Omental fat pad (tissue), 4 donors: ENCODE measurements around the gene CNTN4. TPM values are rescaled to one million over a fixed set of nuclear protein-coding genes. Genes with fewer than 3 reads are reported as not detected.

Source experiments
- ATAC-seq: fragments of 150-250 bp; one replicate; pipeline ENCODE4 v1.9.1; 2016; ENCODE audit warnings: mild to moderate bottlenecking, moderate library complexity; ENCODE audit not compliant: low FRiP score
- DNase-seq: peaks from one replicate; pipeline ENCODE4 v3.0.0-alpha.2; 2019; ENCODE audit warnings: low spot score
- CTCF ChIP-seq, 3 donors: fragments of 450-650 bp; IDR thresholded peaks; one replicate each; pipeline ENCODE4 v1.5.1; 2016 to 2017; ENCODE audit warnings: antibody characterized with exemption in 3 of 3, mild to moderate bottlenecking in 3 of 3, moderate library complexity in 2 of 3
- total RNA-seq, 4 donors: library from RNA; depleted of rRNA; stranded (reverse); fragments of >200 nt; gene quantifications; one replicate each; pipeline ENCODE4 v1.1.0, GENCODE V29; 2016

The CNTN4 gene
- total RNA-seq, 4 donors from 2014 or later: 2.6 to 9.5 (median 7.2) TPM

DNA sequence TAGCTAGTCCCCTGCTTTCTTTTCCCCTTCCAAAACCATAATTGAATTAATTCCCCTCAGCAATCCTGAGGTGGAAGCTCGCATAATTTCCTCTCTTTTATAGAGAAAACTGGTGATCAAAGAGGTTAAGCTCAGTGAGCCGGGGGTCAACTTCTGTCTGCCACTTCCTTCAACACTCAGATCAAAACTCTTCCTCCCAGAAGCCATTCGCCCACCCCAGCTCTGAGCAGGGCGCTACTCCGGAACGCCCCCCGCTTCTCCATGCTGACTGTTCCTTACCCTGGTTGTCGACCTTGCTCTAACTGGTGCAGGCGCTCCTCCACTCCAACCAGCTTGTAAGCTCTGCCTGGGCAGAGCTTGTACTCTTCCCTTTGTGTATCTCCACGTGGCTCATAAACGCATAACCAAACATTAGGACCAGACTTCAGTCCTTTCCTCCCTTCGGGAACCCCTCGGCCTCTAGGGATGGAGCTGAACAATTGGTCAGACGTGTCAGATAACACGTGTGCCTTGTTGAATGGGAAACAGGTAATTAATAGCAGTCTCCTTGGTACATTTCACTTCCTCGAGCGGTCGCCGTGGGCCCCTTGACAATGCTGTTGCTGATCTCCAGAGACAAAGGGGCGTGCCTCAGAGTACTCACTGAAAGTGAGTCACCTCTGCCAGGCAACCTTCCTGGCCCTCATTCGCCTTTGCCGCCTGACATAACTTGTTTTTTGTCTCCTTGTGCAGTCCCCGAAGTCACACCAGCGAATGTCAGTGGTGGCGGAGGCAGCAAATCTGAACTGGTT, 939.7 kb downstream of the CNTN4 start:
- peak; percentile 57 for ATAC-seq
- TF ChIP-seq CTCF (IDR thresholded peaks at IDR 0.05): no peak
- DNase-seq: no peak

DNA sequence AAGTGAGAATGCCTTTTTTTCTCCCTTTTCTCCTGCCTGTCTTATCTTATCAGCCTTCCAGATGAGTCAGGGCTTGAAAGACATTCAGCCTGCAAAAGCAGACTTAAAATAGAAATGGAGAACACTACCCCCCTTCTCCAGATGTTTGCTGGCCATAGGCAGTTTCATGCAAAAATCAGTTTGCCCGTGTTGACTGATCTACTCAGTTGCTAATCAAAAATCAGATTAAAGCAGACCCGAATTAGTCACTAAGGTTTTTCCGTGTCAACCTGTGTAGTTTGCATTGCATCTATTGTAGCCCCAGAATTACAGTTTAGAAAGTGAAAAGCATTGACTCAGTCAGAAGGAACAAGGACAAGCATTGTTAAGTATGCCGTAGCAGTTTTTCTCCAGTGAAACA, 955.3 kb downstream of the CNTN4 start:
- DNase-seq (no peak), ATAC-seq (no peak)
- TF ChIP-seq CTCF (IDR thresholded peaks at IDR 0.05): no peak

GRCh38 chr3:3059645-3060044, 961.0 kb downstream of the CNTN4 start:
- no peak for ATAC-seq
- DNase-seq: no peak
- no peak for TF ChIP-seq CTCF (IDR thresholded peaks at IDR 0.05)

DNA sequence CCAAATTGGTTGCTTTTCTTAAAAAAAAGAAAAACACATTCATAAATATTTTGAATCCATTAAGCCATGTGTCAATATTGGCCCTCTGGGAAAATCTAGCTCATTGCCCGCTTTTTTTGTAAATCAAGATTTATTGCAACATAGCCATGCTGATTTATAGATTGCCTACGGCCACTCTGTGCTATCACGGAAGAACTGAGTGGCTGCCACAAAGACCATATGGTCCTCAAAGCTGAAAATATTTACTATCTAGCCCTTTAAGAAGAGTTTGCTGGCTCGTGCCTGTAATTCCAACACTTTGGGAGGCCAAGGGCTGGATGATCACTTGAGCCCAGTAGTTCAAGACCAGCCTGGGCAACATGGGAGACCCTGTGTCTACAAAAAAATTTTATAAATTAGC, 965.6 kb downstream of the CNTN4 start:
- DNase-seq (no peak), ATAC-seq (no peak)
- no peak for TF ChIP-seq CTCF (IDR thresholded peaks at IDR 0.05)

- no peak for ATAC-seq
- DNase-seq: no peak
- no peak for TF ChIP-seq CTCF (IDR thresholded peaks at IDR 0.05)
Observed at GRCh38 chr3:3065876-3066275, 967.2 kb downstream of the CNTN4 start.

- ATAC-seq: no peak
- TF ChIP-seq CTCF (IDR thresholded peaks at IDR 0.05): no peak
- DNase-seq: no peak
Observed at GRCh38 chr3:3066378-3066777, 967.7 kb downstream of the CNTN4 start.

GRCh38 chr3:3066910-3067309, 968.2 kb downstream of the CNTN4 start:
- ATAC-seq: no peak

More at GRCh38 chr3:3066910-3067309, 968.2 kb downstream of the CNTN4 start:
- no peak for TF ChIP-seq CTCF (IDR thresholded peaks at IDR 0.05)
- no peak for DNase-seq
